Activated CD4-positive, alpha-beta T cell treated with anti-CD3 and anti-CD28 coated beads, Interleukin-2, amount 10 ng/mL, durations not matched to agents 24 days and 14 days (primary cell): Measurements from ENCODE around the gene SLC5A12. TPM values are rescaled to one million over a fixed set of nuclear protein-coding genes. Genes with fewer than 3 reads are reported as not detected.

Experiments
- DNase-seq: peaks from one replicate; pipeline ENCODE4 v3.0.0; 2022
- H3K27ac Mint-ChIP-seq: one replicate; pipeline ENCODE4 v1.8.0; 2022; ENCODE audit warnings: mild to moderate bottlenecking, mixed read lengths
- H3K27me3 Mint-ChIP-seq: one replicate; pipeline ENCODE4 v1.8.0; 2022; ENCODE audit warnings: mixed read lengths
- H3K36me3 Mint-ChIP-seq: one replicate; pipeline ENCODE4 v1.8.0; 2022; ENCODE audit warnings: low read depth, mild to moderate bottlenecking, mixed read lengths
- H3K4me1 Mint-ChIP-seq: one replicate; pipeline ENCODE4 v1.8.0; 2021; ENCODE audit warnings: mixed read lengths
- H3K4me3 Mint-ChIP-seq: one replicate; pipeline ENCODE4 v1.8.0; 2022; ENCODE audit warnings: mild to moderate bottlenecking, moderate library complexity, mixed read lengths
- H3K9me3 Mint-ChIP-seq: one replicate; pipeline ENCODE4 v1.8.0; 2021; ENCODE audit warnings: mixed read lengths
- intact Hi-C: fragments of 100-400 bp; cut with micrococcal nuclease; formaldehyde crosslinking; loops from one replicate; pipeline ENCODE4 v1.15.1; 2023
- total RNA-seq: library from RNA; stranded (reverse); gene quantifications from 2 replicates; pipeline ENCODE4 v1.2.3, GENCODE V29; 2022

The SLC5A12 gene
- total RNA-seq, 1 donor from 2014 or later = not detected

DNA sequence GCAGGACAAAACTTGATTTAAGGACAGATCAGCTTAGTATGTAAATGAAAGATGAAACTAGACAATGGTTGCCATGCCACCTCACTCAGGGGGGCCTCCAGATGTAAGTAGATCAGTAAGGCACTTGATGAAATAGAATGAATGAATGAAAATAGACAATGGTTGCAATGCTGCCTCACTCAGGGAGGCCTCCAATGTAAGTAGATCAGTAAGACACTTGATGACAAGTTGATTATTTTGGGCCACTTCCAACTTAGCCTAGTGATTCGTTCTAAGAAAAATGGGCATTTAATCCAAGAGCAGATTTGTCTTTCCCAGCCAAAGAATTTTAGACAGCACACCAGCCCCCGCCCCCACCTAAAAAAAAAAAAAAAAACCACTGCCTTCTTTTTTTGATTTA is 19.2 kb upstream of the SLC5A12 start:
- DNase-seq = no peak
- Mint-ChIP-seq H3K4me1 (no peaks in the 10 kb centered on the region), H3K27me3 (no peaks in the 10 kb centered on the region), H3K9me3 (no peaks in the 10 kb centered on the region), H3K4me3 (no peak overlapping the region), H3K36me3 (no peaks in the 10 kb centered on the region), H3K27ac (no peak overlapping the region)
- intact Hi-C loops = no loop called here

DNA sequence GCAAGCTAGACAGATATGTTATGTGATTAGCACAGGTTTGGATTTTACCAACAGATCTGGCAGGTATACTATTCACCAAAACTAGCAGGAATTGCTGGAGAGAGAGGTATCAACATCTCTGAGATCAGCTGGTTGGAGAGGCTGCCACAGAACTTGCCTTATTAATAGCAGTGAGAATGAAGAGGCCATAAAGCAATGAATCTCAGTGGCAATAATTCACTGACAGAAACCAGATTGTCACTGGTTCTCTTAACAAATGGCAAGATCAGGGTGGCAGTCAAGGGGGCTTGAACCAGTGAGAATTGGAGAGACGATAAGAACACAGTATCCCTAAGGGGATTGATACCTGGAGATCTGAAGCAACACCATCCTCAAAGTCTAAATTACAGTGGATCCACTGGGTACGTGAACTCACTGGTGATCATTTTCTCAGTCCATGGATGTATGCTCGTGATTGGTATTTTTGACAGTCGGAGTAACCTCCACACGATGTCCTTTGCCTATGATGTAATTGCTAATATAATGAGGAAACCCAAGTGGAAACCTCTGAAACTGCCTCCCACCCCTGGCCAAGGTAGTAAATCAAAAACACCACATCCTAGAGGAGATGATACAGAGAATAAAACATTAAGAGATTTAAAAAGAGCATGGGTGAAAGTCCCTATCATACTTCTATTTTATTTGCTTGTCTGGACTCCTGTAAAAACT is 17.7 kb upstream of the SLC5A12 start:
- Mint-ChIP-seq H3K9me3 (no peaks in the 10 kb centered on the region), H3K36me3 (no peaks in the 10 kb centered on the region), H3K4me1 (no peaks in the 10 kb centered on the region), H3K27ac (no peak overlapping the region), H3K4me3 (no peak overlapping the region), H3K27me3 (no peaks in the 10 kb centered on the region)
- intact Hi-C loops = no loop called here
- no peak for DNase-seq

DNA sequence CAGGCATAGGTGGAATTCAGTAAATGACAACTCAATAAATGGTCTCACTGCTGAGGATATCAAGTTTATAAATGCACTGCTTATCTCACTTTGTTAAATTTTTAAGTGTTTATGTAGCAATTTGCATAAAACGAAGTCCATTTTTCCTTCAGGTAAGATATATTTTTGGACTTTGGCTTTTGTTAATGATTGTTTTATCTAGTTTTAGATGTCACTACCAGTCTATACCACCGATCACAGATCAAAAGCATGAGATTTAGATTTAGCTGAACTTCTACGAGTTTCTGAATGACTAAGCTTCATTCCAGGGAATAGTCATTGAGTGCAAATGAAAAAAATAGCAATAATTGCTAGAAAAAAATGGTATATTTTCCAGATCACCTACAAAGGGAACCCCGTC is 12.8 kb upstream of the SLC5A12 start:
- DNase-seq = no peak
- Mint-ChIP-seq H3K4me3 (no peak overlapping the region), H3K36me3 (no peaks in the 10 kb centered on the region), H3K4me1 (no peaks in the 10 kb centered on the region), H3K27me3 (no peaks in the 10 kb centered on the region), H3K9me3 (peaks cover 3% of the 10 kb centered on the region), H3K27ac (no peak overlapping the region)
- intact Hi-C loops = no loop called here

DNA sequence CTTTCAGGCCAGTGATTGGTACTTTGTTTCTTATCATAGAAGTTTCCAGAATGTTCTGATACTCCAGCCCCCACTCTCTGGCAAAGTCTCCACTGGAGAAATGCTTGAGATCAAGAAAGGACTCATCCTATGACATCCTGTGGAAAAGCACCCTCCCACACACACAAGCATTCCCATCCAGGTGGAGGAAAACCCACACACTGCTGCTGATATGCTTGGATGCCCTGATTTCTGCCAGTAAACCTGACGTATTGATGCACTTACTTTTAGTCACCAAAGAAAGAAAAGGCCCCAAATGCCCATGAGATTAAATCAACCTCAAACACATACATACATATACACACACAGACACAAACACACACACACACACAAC is 9.2 kb upstream of the SLC5A12 start:
- DNase-seq = no peak
- Mint-ChIP-seq H3K4me1 (no peaks in the 10 kb centered on the region), H3K36me3 (no peaks in the 10 kb centered on the region), H3K27ac (no peak overlapping the region), H3K4me3 (no peak overlapping the region), H3K9me3 (peaks cover 3% of the 10 kb centered on the region), H3K27me3 (no peaks in the 10 kb centered on the region)
- intact Hi-C loops = no loop called here

DNA sequence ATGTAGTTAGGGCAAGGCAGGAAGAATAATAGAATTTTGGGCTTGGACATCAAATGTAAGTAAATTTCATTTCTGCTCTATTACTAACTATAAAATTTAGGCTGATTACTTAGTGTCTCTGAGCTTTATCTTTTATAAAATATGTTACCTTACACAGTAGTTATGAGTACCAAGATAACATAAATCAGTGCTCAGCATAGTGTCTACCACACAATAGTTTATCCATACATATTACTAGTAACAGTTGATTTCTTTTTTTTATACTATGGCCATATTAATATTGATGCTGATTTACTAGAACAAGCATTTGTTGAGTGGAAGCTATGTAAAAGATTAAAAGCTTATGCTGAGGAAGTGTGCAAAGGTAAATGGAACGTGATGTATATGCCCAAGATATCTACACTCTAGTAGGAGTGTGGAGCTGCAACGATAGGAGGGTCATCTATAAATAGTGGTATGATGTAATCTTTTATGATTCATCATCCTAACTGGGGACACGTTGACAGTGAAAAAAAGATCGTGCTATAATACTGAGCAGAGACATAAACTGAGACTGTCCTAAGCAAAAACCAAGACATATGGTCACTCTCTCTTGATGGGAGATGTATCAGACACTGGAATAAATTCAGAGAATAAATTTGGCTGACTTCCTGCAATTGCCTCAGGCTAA is 8.7 kb upstream of the SLC5A12 start:
- Mint-ChIP-seq H3K4me3 (no peak overlapping the region), H3K9me3 (peaks cover 3% of the 10 kb centered on the region), H3K27me3 (no peaks in the 10 kb centered on the region), H3K4me1 (no peaks in the 10 kb centered on the region), H3K36me3 (no peaks in the 10 kb centered on the region), H3K27ac (no peak overlapping the region)
- intact Hi-C loops = no loop called here
- no peak for DNase-seq

DNA sequence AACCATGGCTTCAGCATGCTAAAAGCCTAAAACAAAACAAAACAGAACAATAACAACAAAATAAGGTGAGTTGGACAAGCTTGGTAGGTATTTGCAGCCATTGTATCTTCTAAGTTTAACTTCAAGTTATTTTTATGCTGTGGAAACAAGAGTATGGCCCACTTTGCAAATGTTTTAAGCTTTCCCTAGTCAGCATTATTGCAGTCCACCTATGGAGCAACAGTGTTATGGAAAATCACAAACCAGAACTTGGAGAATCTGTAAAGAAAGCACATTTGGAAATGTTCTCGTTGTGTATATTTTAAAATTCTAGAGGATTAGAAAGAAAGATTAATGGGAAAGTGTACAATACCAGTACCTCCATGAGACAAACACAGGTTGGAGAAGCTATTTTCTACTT is 7.4 kb upstream of the SLC5A12 start:
- no peaks in the 10 kb centered on the region for H3K27me3 Mint-ChIP-seq
- peaks cover 3% of the 10 kb centered on the region for H3K9me3 Mint-ChIP-seq
- H3K36me3 Mint-ChIP-seq = no peaks in the 10 kb centered on the region
- intact Hi-C loops = no loop called here
- H3K27ac Mint-ChIP-seq = no peak overlapping the region
- no peaks in the 10 kb centered on the region for H3K4me1 Mint-ChIP-seq
- DNase-seq = no peak
- H3K4me3 Mint-ChIP-seq = no peak overlapping the region

DNA sequence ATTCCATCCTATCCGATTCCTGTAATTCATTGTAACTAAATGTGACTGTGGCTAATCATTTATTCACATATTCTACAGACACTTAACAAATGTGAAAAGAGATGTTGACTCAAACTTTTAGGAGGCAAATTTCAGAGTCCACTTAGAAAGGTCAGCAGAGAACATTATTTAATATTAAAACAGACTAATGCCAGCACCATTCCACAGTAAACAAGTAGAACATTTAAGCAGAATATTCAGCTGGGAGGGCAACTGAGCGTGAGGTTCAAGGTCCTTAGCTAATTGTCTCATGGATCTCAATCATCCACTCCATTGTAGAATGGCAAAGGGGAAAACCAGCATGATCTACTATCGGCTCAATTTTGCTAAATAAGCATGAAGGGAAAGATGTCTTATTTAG is 5.1 kb upstream of the SLC5A12 start:
- DNase-seq = no peak
- Mint-ChIP-seq H3K4me1 (no peaks in the 10 kb centered on the region), H3K4me3 (no peak overlapping the region), H3K27me3 (no peaks in the 10 kb centered on the region), H3K36me3 (no peaks in the 10 kb centered on the region), H3K9me3 (no peaks in the 10 kb centered on the region), H3K27ac (no peak overlapping the region)
- intact Hi-C loops = no loop called here

DNA sequence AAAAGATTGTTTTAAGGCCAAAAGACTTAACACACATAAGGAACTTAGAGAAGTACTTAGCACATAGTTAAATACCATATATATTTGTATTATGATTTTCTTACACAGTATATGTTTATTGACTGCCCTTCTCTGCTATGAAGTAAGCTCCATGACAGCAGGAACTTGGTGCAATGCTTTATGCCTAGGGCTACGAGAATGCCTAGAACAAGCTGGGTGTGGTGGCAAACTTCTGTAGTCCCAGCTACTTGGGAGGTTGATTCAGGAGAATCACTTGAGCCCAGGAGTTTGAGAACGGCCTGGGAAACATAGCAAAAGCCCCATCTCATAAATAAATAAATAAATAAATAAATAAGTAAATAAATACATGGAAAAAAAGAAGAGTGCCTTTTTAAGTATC is 1.9 kb downstream of the SLC5A12 start:
- no peaks in the 10 kb centered on the region for H3K9me3 Mint-ChIP-seq
- no peak overlapping the region for H3K4me3 Mint-ChIP-seq
- intact Hi-C loops = no loop called here
- H3K27ac Mint-ChIP-seq = no peak overlapping the region
- no peak for DNase-seq
- H3K27me3 Mint-ChIP-seq = no peaks in the 10 kb centered on the region
- H3K36me3 Mint-ChIP-seq = no peaks in the 10 kb centered on the region
- no peaks in the 10 kb centered on the region for H3K4me1 Mint-ChIP-seq

DNA sequence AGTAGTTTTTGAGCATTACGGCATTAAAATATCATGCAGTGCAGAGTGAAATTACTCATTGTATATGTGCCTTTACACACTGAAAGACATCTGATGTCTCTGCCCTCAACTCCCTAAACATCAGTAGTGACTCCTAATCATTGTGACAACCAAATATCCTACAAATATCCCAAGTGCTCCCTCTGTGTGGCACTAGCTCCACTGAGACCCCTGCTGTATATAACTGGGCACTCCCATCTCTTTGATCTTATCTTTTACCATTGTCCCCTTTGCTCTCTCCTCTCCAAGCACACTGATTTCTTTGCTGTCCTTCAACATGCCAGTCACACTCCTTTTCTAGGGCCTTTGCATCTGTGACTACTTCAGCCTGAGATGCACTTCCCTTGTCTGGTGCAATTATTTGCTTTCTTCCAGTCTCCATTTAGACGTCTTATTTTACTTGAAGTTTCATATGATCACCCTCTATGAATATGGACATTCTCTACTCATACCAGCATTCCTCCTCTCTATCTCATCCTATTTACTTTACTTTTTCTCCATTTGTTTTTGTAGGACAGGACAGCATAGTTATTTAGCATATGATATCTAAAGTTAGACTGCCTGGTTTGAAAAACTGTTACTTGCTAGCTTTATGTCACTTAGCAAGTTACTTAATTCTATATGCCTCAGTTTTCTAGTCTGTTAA is 2.4 kb downstream of the SLC5A12 start:
- no peak overlapping the region for H3K27ac Mint-ChIP-seq
- intact Hi-C loops = no loop called here
- H3K4me3 Mint-ChIP-seq = no peak overlapping the region
- no peak for DNase-seq
- no peaks in the 10 kb centered on the region for H3K36me3 Mint-ChIP-seq
- no peaks in the 10 kb centered on the region for H3K4me1 Mint-ChIP-seq
- H3K9me3 Mint-ChIP-seq = no peaks in the 10 kb centered on the region
- no peaks in the 10 kb centered on the region for H3K27me3 Mint-ChIP-seq

DNA sequence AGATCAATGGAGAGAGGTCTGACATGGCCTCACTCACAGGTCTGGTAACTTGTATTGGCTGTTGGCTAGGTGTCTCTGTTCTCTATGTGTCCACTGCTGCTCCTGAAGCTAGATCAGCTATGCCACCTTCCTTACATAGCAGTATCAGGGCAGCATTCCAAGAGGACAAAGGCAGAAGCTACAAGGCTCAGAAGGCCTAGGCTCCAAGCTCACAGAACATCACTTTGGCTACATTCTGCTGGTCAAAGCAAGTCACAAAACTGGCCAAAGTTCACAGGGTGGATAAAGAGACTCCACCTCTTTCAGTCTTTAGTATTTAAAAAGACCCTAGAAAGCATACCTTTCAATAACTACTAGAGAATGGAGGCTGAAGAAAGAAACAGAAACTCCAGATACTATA is 4.1 kb downstream of the SLC5A12 start:
- H3K36me3 Mint-ChIP-seq = no peaks in the 10 kb centered on the region
- H3K27ac Mint-ChIP-seq = no peak overlapping the region
- intact Hi-C loops = no loop called here
- H3K27me3 Mint-ChIP-seq = no peaks in the 10 kb centered on the region
- H3K9me3 Mint-ChIP-seq = no peaks in the 10 kb centered on the region
- no peak overlapping the region for H3K4me3 Mint-ChIP-seq
- no peak for DNase-seq
- no peaks in the 10 kb centered on the region for H3K4me1 Mint-ChIP-seq

DNA sequence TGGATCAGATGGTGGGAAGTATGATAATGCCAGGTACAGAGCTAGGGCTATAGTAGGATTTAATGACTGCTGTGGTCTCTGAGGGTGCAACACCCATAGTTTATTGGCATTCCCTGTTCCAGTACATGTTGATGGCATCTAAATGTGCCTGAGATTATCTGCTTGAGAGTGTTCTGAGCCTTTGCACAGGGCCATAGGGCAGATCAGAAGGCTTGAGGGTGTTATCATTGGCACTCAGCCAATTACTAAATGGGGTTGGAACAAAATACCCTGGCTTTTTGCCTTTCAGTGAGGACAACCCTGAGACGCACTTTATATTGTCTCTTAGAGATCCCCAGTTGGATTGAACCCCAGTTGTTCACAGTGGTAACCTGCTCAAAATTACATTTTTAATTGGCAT is 6.7 kb downstream of the SLC5A12 start:
- H3K4me1 Mint-ChIP-seq = no peaks in the 10 kb centered on the region
- H3K9me3 Mint-ChIP-seq = no peaks in the 10 kb centered on the region
- intact Hi-C loops = no loop called here
- H3K36me3 Mint-ChIP-seq = no peaks in the 10 kb centered on the region
- no peak overlapping the region for H3K27ac Mint-ChIP-seq
- H3K27me3 Mint-ChIP-seq = no peaks in the 10 kb centered on the region
- no peak overlapping the region for H3K4me3 Mint-ChIP-seq
- DNase-seq = no peak

DNA sequence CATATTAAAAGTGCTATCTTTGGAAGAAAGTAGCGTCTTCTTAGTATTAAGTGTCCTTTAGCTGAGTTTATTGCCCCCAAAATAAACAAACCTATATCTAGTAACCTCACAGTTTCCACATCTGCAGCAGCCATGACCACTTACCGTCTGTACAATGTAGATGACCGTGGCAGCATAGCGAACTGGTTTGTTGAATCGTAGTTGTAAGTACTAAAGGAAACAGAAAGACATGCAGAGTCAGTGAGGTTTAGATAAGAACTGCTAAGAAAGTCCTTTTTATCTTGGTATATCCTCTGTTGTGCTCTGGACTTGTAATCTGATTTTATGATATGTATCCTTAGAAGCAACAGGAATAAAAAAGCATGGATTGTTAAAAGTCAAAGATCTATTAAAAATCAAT is 9.4 kb downstream of the SLC5A12 start:
- intact Hi-C loops = no loop called here
- Mint-ChIP-seq H3K4me3 (no peak overlapping the region), H3K27me3 (no peaks in the 10 kb centered on the region), H3K36me3 (no peaks in the 10 kb centered on the region), H3K4me1 (no peaks in the 10 kb centered on the region), H3K9me3 (no peaks in the 10 kb centered on the region), H3K27ac (no peak overlapping the region)
- no peak for DNase-seq

DNA sequence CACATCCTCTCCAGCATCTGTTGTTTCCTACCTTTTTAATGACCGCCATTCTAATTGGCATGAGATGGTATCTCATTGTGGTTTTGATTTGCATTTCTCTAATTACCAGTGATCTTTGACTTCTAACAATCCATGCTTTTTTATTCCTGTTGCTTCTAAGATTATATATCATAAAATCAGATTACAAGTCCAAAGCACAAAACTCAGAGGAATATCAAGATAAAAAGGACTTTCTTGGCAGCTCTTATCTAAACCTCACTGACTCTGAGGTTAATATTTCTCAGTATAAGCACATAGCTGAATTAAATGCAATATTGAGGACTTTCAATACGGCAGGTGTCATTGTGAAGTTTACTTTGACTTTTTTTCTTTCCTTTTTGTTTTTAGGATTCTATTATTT is 11.4 kb downstream of the SLC5A12 start:
- H3K36me3 Mint-ChIP-seq = no peaks in the 10 kb centered on the region
- no peak for DNase-seq
- no peaks in the 10 kb centered on the region for H3K27me3 Mint-ChIP-seq
- H3K4me3 Mint-ChIP-seq = no peak overlapping the region
- H3K9me3 Mint-ChIP-seq = no peaks in the 10 kb centered on the region
- H3K27ac Mint-ChIP-seq = no peak overlapping the region
- H3K4me1 Mint-ChIP-seq = no peaks in the 10 kb centered on the region
- intact Hi-C loops = no loop called here

DNA sequence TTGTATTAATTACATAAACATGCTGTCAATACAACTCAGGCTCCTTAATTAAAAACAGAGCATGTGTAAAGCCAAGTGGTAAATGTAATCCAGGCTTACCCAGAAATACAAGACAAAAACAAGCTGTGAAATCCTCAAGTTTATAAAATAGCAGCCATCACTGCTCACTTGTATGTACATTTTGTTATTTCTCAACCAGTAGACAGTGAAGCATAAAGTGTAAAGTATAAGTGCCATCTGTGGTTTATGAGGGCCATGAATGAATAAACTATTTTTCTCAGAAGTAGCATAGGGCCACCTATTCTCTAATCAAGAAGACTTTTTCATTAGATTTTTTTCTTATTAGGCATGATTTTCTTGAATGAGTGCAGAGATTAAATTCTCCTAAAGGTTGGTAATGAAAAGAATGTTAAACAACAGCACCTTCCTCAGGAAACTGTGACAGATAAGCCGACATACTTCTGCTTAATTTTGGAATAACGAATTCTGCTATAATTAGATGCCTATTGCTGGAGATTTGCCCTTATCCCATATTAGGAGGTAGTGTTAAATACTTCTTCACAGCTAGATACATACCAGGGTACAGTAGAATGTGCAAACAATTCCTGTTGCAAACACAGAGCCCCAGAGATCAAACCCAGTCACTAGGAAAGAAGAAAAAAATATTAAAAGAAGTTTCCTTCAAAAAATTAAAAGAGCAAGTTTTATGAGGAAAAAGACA is 13.0 kb downstream of the SLC5A12 start:
- no peak for DNase-seq
- H3K4me1 Mint-ChIP-seq = no peaks in the 10 kb centered on the region
- H3K9me3 Mint-ChIP-seq = no peaks in the 10 kb centered on the region
- no peaks in the 10 kb centered on the region for H3K27me3 Mint-ChIP-seq
- no peaks in the 10 kb centered on the region for H3K36me3 Mint-ChIP-seq
- no peak overlapping the region for H3K4me3 Mint-ChIP-seq
- no peak overlapping the region for H3K27ac Mint-ChIP-seq
- intact Hi-C loops = no loop called here
